Ectodermal cell (in vitro differentiated cells): ENCODE data around the gene DIP2B.
"Not testable (repeated sequence)": the region's sequence is repeated elsewhere in the genome, so short reads cannot be mapped to it uniquely, and the experiment has no call there.

Experiments used
- H3K27ac ChIP-seq: 2 replicates; pipeline ENCODE4 v1.7.0; 2013; ENCODE audit warnings: mild to moderate bottlenecking, low read depth, low read length; ENCODE audit not compliant: insufficient read depth, poor library complexity, severe bottlenecking
- H3K27me3 ChIP-seq: 2 replicates; pipeline ENCODE4 v1.7.0; 2013; ENCODE audit warnings: mild to moderate bottlenecking, low read length; ENCODE audit not compliant: insufficient read depth, control insufficient read depth, poor library complexity, severe bottlenecking
- H3K36me3 ChIP-seq: one replicate; pipeline ENCODE4 v1.7.0; 2013; ENCODE audit warnings: low read length; ENCODE audit not compliant: control insufficient read depth, insufficient read depth
- H3K4me1 ChIP-seq: one replicate; pipeline ENCODE4 v1.7.0; 2013; ENCODE audit warnings: low read length; ENCODE audit not compliant: control insufficient read depth, insufficient read depth
- H3K4me3 ChIP-seq: 2 replicates; pipeline ENCODE4 v1.7.0; 2013; ENCODE audit warnings: low read depth, low read length, control low read depth; ENCODE audit not compliant: insufficient read depth
- H3K9me3 ChIP-seq: 2 replicates; pipeline ENCODE4 v1.7.0; 2013; ENCODE audit warnings: mild to moderate bottlenecking, low read length, moderate library complexity; ENCODE audit not compliant: control insufficient read depth
- WGBS, 2 experiments: methylation state at CpG; one replicate each; pipeline ENCODE4 v1.1.7; 2013; ENCODE audit warnings: missing lambda C conversion rate in 2 of 2; 5-methylcytosine and 5-hydroxymethylcytosine counted together

The DIP2B gene

DNA sequence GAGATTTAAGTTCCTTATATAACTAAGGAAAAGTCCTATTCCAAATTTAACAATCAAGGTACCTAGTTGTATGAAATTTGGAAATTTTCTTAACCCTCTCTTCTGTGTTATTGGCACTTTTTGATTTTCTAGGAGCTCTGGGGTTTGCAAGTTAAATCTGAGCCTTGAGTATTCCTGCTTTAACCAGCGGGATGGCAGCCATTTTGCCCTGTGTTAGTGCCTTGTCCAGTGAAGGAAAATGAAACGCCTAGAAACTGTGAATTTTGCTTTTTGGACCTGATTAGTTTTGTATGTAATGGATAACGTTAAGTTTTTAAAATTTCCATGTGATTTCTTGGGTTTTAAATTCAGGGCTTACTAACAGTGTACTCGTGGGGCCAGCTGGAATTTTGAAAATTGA is 45.1 kb downstream of the DIP2B start:
- H3K4me3 ChIP-seq: no peak overlapping the region
- no peaks in the 10 kb centered on the region for H3K27me3 ChIP-seq
- WGBS, 2 experiments: 91 to 95% methylated on average over 4 of the region's 4 CpGs
- H3K9me3 ChIP-seq: no peaks in the 10 kb centered on the region
- no peak overlapping the region for H3K27ac ChIP-seq
- no peaks in the 10 kb centered on the region for H3K4me1 ChIP-seq
- no peaks in the 10 kb centered on the region for H3K36me3 ChIP-seq

DNA sequence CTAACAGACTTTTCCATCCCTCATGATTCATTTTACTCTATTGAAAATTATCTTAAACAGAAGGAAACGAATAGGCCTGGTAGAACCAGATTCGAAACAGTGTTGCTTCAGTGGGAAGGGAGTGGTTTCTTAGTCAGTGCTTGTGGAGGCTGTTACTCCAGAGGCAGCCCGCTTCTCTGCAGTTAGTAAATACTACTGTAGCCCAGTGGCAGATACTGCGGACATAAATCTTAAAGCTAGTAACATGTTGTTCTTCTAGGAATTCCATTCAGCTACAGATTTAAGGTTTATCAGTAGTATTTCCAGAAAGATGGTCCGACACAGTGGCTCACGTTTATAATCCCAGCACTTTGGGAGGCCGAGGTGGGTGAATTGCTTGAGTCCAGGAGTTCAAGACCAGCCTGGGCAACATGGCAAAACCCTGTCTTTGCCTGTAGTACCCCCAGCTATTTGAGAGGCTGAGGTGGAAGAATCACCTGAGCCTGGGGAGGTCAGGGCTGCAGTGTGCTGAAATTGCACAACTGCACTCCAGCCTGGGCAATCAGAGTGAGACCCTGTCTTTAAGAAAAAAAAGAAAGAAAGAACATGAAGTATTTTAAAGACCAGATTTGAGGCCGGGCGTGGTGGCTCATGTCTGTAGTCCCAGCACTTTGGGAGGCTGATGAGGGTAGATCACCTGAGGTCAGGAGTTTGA is 45.9 kb downstream of the DIP2B start:
- no peak overlapping the region for H3K4me3 ChIP-seq
- no peaks in the 10 kb centered on the region for H3K36me3 ChIP-seq
- no peaks in the 10 kb centered on the region for H3K27me3 ChIP-seq
- H3K4me1 ChIP-seq: no peaks in the 10 kb centered on the region
- H3K9me3 ChIP-seq: no peaks in the 10 kb centered on the region
- 83 to 84% methylated on average over 9 of the region's 9 CpGs for WGBS, 2 experiments
- H3K27ac ChIP-seq: no peak overlapping the region

DNA sequence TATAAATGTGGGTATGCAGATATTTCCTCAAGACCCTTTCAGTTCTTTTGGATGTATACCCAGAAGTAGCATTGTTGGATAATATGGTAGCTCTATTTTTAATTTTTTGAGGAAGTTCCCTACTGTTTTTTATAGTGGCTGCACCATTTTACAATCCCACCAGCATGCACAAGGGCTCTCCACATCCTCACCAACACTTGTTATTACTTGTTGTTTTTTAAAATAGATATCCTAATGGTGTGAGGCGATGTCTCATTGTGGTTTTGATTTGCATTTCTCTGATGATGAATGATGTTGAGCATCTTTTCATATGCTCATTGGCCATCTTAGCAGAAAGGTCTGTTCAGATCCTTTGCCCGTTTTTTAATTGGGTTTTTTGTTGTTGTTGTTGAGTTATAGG is 47.1 kb downstream of the DIP2B start:
- Histone ChIP-seq H3K4me3 (no peak overlapping the region), H3K36me3 (no peaks in the 10 kb centered on the region), H3K9me3 (no peaks in the 10 kb centered on the region), H3K27ac (no peak overlapping the region), H3K4me1 (no peaks in the 10 kb centered on the region), H3K27me3 (no peaks in the 10 kb centered on the region)
- 89 to 93% methylated on average over 2 of the region's 2 CpGs for WGBS, 2 experiments

DNA sequence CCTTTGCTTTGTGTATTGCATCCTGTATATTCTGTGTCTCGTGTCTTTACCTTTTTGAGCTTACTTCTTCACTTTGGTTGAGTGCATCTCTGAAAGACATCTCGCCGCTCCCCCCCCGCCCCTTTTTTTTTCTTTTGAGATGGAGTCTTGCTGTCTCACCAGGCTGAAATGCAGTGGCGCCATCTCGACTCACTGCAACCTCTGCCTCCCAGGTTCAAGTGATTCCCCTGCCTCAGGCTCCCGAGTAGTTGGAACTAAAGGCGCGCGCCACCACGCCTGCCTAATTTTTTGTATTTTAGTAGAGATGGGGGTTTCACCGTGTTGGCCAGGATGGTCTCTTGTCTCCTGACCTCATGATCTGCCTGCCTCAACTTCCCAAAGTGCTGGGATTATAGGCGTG is 49.9 kb downstream of the DIP2B start:
- 92 to 93% methylated on average over 13 of the region's 13 CpGs for WGBS, 2 experiments
- Histone ChIP-seq H3K9me3 (no peaks in the 10 kb centered on the region), H3K36me3 (no peaks in the 10 kb centered on the region)

DNA sequence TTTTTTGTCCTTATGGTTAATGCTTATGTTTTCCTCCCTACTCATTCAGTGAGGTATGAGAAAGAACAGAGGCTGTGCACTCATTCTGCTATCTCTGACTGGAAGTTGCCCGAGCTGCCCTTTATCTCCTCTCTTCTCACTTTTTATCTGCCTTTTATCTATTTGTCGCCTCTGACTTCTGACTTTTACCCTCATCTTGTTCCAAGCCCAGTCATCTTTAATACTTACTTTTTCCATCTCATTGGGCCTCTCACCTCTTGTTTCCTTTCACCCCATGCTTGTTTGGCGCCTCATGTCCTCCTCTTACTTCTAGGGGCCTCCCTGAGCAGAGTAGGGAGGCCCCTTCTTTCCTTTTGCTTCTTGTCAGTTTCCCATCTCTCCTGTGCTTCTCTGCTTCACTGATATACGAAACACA is 50.7 kb downstream of the DIP2B start:
- H3K4me3 ChIP-seq: no peak overlapping the region
- no peaks in the 10 kb centered on the region for H3K36me3 ChIP-seq
- no peaks in the 10 kb centered on the region for H3K9me3 ChIP-seq
- H3K4me1 ChIP-seq: no peaks in the 10 kb centered on the region
- WGBS, 2 experiments: 91 to 93% methylated on average over 4 of the region's 4 CpGs
- no peak overlapping the region for H3K27ac ChIP-seq
- H3K27me3 ChIP-seq: no peaks in the 10 kb centered on the region

More for the DNA sequence above, 49.9 kb downstream of the DIP2B start:
- Histone ChIP-seq H3K27ac (no peak overlapping the region), H3K27me3 (no peaks in the 10 kb centered on the region), H3K4me3 (no peak overlapping the region), H3K4me1 (no peaks in the 10 kb centered on the region)

DNA sequence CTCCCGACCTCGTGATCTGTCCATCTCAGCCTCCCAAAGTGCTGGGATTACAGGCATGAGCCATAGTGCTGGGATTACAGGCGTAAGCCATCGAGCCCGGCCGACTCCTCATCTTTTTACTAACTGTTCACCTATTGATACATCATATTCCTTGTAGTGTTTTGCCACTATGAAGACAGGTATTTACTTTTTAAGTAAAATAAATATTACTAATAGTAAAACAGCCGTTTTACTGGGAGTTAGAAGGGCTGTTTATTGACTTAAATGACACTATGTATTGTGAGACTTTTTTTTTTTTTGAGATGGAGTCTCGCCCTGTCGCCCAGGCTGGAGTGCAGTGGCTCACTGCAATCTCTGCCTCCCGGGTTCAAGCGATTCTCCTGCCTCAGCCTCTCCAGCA is 51.5 kb downstream of the DIP2B start:
- Histone ChIP-seq H3K9me3 (no peaks in the 10 kb centered on the region), H3K27ac (no peak overlapping the region), H3K27me3 (no peaks in the 10 kb centered on the region), H3K4me3 (no peak overlapping the region), H3K4me1 (no peaks in the 10 kb centered on the region), H3K36me3 (no peaks in the 10 kb centered on the region)
- WGBS, 2 experiments: 94 to 98% methylated on average over 11 of the region's 11 CpGs

DNA sequence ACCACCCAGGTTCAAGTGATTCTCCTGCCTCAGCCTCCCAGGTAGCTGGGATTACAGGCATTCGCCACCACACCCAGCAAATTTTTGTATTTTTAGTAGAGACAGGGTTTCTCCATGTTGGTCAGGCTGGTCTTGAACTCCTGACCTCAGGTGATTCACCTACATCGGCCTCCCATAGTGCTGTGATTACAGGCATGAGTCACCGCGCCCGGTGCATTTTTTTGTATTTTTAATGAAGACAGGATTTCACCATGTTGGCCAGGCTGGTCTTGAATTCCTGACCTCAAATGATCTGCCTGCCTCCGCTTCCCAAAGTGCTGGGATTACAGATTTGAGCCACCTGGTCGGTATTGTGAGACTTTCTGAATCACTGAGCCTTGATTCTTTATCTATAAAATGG is 52.0 kb downstream of the DIP2B start:
- H3K4me1 ChIP-seq, H3K27ac ChIP-seq, H3K4me3 ChIP-seq, H3K27me3 ChIP-seq, H3K36me3 ChIP-seq, H3K9me3 ChIP-seq: not testable (repeated sequence)
- 88 to 95% methylated on average over 7 of the region's 7 CpGs for WGBS, 2 experiments

DNA sequence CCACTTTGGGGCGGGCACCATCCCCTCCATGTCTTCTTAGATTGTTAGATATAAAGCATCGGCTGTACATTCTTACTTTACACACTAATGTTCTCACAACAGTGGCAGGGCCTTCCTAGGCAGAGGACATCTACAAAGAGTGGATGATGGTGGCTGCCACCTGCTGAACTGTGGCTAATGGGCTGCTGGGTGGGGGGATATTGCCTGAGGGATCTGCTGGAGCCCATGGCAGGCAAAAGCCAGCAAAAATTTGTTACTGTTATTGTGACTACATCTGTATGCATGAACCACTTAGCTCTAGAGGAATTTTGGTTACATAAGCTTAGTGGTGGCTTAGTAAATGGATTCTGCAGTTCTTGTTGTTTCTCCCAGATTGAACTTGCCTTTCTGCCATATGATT is 52.6 kb downstream of the DIP2B start:
- H3K36me3 ChIP-seq: no peaks in the 10 kb centered on the region
- 97 to 100% methylated on average over 2 of the region's 2 CpGs for WGBS, 2 experiments
- H3K4me3 ChIP-seq: no peak overlapping the region
- H3K27ac ChIP-seq: no peak overlapping the region
- H3K4me1 ChIP-seq: no peaks in the 10 kb centered on the region
- H3K9me3 ChIP-seq: no peaks in the 10 kb centered on the region
- H3K27me3 ChIP-seq: no peaks in the 10 kb centered on the region

DNA sequence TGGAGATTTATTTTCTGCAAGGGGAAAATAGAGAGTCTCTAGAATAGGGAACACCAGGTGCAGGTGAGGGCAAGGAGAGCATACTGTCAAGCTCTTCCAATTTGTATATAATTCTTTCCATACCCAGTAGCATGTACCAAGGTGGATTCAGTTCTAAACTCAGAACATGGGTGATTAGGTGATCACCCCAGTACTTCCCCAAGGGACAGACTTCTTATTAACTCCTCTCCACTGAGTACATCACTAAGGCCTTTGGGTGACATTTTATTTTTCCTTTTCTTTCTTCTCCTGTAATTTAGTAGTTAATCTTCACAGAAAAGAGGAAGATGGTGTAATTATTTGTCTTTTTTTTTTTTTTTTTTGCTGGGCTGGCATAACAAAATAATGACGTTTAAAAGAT is 54.2 kb downstream of the DIP2B start:
- no peaks in the 10 kb centered on the region for H3K9me3 ChIP-seq
- H3K27me3 ChIP-seq: no peaks in the 10 kb centered on the region
- H3K4me1 ChIP-seq: no peaks in the 10 kb centered on the region
- H3K27ac ChIP-seq: no peak overlapping the region
- no peaks in the 10 kb centered on the region for H3K36me3 ChIP-seq
- H3K4me3 ChIP-seq: no peak overlapping the region
- no CpG with 5 or more reads among the region's 1 CpG for WGBS, 2 experiments

DNA sequence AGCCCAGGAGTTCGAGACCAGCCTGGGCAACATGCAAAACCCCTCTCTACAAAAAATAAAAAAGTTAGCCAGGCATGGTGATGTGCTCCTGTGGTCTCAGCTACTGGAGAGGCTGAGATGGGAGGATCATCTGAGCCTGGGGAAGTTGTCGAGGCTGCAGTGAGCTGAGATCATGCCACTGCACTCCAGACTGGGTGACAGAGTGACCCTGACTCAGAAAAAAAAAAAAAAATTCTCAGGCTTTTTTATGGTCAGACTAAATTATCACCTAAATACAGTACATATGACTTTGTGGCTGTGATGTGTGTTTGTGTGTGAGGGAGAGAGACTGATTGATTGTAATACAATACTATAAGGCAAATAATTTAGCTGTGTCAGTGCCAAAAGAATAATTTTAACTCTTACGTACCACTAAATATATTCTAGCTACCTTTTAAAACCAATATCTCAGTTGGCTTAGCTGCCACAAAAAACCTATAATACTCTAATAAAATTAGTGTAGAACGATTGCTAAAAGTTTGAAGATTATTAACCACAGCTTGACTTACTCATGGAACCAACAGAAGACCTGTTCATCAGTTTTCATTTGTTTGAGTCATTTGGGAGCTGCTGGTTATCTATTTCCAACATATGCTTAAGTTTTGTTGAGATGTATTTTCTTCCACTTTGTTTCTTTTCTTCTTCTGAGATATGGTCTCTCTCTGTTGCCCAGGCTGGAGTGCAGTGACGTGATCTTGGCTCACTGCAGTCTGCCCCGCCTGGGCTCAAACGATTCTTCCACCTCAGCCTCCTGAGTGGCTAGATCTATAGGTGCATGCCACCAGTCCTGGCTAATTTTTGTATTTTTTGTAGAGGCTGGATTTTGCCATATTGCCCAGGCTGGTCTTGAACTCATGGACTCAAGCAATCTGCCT is 58.0 kb downstream of the DIP2B start:
- 90 to 92% methylated on average over 5 to 7 of the region's 7 CpGs for WGBS, 2 experiments
- no peaks in the 10 kb centered on the region for H3K9me3 ChIP-seq

More for the DNA sequence above, 58.0 kb downstream of the DIP2B start:
- Histone ChIP-seq H3K4me1 (no peaks in the 10 kb centered on the region), H3K36me3 (no peaks in the 10 kb centered on the region), H3K4me3 (no peak overlapping the region), H3K27me3 (no peaks in the 10 kb centered on the region), H3K27ac (no peak overlapping the region)
